SU-DHL-6 (cell line): Measurements from ENCODE around the gene LPGAT1.

Source experiments
- EZH2phosphoT487 ChIP-seq: fragments of 200-600 bp; sonication (generic), shearing (Covaris generic); conservative IDR thresholded peaks from 2 replicates; pipeline ENCODE4 v1.6.1; 2018; ENCODE audit warnings: mild to moderate bottlenecking, antibody characterized with exemption, low read length, moderate library complexity, mixed read lengths
- TF ChIP-seq, protein P1 (sequence below): fragments of 200-600 bp; sonication (generic); IDR thresholded peaks from one replicate; pipeline ENCODE4 v1.5.1; 2017; ENCODE audit warnings: antibody characterized with exemption, mild to moderate bottlenecking, low read length, moderate library complexity; ENCODE audit not compliant: insufficient read depth, poor library complexity, severe bottlenecking

DNA sequence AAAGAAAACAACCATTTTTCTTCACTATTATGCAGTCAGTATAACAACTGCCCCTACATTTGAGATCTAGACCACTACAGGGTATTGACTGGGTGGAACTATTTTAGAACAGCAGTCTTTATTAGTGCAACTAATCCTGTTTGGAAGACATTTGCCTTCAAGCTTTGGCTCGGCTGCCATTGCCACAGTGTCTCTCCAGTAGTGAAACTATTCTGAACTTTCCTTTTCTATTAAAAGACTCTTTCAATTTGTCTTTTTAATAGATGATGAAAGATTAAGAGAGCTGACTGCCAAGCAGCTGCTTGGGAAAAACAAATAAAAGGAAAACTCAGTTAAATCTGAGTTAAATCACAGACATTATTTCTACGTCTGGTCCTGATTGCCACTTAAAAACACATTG is 49.3 kb downstream of the LPGAT1 start:
- TF ChIP-seq, protein P1, sequence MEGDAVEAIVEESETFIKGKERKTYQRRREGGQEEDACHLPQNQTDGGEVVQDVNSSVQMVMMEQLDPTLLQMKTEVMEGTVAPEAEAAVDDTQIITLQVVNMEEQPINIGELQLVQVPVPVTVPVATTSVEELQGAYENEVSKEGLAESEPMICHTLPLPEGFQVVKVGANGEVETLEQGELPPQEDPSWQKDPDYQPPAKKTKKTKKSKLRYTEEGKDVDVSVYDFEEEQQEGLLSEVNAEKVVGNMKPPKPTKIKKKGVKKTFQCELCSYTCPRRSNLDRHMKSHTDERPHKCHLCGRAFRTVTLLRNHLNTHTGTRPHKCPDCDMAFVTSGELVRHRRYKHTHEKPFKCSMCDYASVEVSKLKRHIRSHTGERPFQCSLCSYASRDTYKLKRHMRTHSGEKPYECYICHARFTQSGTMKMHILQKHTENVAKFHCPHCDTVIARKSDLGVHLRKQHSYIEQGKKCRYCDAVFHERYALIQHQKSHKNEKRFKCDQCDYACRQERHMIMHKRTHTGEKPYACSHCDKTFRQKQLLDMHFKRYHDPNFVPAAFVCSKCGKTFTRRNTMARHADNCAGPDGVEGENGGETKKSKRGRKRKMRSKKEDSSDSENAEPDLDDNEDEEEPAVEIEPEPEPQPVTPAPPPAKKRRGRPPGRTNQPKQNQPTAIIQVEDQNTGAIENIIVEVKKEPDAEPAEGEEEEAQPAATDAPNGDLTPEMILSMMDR, result no peak
- no peak for TF ChIP-seq EZH2phosphoT487
